M059J (cell line): ENCODE data around the gene CFAP77. TPM values are rescaled to one million over a fixed set of nuclear protein-coding genes. Genes with fewer than 3 reads are reported as not detected.

Source experiments
- DNase-seq: peaks from one replicate; pipeline ENCODE4 v3.0.0-alpha.2; 2012; ENCODE audit warnings: low read depth
- total RNA-seq: library from RNA; depleted of rRNA; stranded (reverse); fragments of >200 nt; shearing (Covaris generic); gene quantifications from 2 replicates; pipeline ENCODE4 v1.2.3, GENCODE V29; 2014

The CFAP77 gene
- total RNA-seq, 1 experiment from 2014 or later = not detected

- DNase-seq = no peak
Measured at GRCh38 chr9:132516301-132516700, 106.3 kb downstream of the CFAP77 start.

- DNase-seq = no peak
Measured at GRCh38 chr9:132516911-132517310, 106.9 kb downstream of the CFAP77 start.

- DNase-seq = no peak
Measured at GRCh38 chr9:132517815-132518550, 108.0 kb downstream of the CFAP77 start.

- DNase-seq = no peak
Measured at GRCh38 chr9:132518626-132519025, 108.6 kb downstream of the CFAP77 start.

GRCh38 chr9:132519033-132519432 lies 109.0 kb downstream of the CFAP77 start:
- DNase-seq = no peak

GRCh38 chr9:132520612-132521011 lies 110.6 kb downstream of the CFAP77 start:
- DNase-seq = no peak

GRCh38 chr9:132525308-132526023 lies 115.5 kb downstream of the CFAP77 start:
- no peak for DNase-seq

- DNase-seq = no peak
Measured at GRCh38 chr9:132531195-132531594, 121.2 kb downstream of the CFAP77 start.

GRCh38 chr9:132531710-132532570 lies 121.9 kb downstream of the CFAP77 start:
- DNase-seq = no peak

- DNase-seq = no peak
Measured at GRCh38 chr9:132534832-132535231, 124.8 kb downstream of the CFAP77 start.

- no peak for DNase-seq
Measured at GRCh38 chr9:132536124-132536523, 126.1 kb downstream of the CFAP77 start.

GRCh38 chr9:132537352-132537751 lies 127.3 kb downstream of the CFAP77 start:
- DNase-seq = no peak

- DNase-seq = no peak
Measured at GRCh38 chr9:132538071-132538470, 128.1 kb downstream of the CFAP77 start.

- no peak for DNase-seq
Measured at GRCh38 chr9:132539096-132539495, 129.1 kb downstream of the CFAP77 start.

GRCh38 chr9:132541051-132541450 lies 131.0 kb downstream of the CFAP77 start:
- DNase-seq = no peak

- DNase-seq = no peak
Measured at GRCh38 chr9:132541870-132542830, 132.1 kb downstream of the CFAP77 start.

- DNase-seq = no peak
Measured at GRCh38 chr9:132543251-132543650, 133.2 kb downstream of the CFAP77 start.

- DNase-seq = no peak
Measured at GRCh38 chr9:132543960-132544359, 133.9 kb downstream of the CFAP77 start.

GRCh38 chr9:132545578-132545977 lies 135.6 kb downstream of the CFAP77 start:
- no peak for DNase-seq

GRCh38 chr9:132546148-132547051 lies 136.4 kb downstream of the CFAP77 start:
- peak; percentile 30 for DNase-seq
